Right kidney (tissue), 1 donor: ENCODE measurements around the gene FADD.
A peak's percentile ranks its signal among the peaks of the same experiment; 100 is the strongest.
"Not testable (repeated sequence)": the region's sequence is repeated elsewhere in the genome, so short reads cannot be mapped to it uniquely, and the experiment has no call there.

ENCODE experiments used
- DNase-seq: peaks from one replicate; pipeline ENCODE4 v3.0.0-alpha.2; 2016

FADD gene

DNA sequence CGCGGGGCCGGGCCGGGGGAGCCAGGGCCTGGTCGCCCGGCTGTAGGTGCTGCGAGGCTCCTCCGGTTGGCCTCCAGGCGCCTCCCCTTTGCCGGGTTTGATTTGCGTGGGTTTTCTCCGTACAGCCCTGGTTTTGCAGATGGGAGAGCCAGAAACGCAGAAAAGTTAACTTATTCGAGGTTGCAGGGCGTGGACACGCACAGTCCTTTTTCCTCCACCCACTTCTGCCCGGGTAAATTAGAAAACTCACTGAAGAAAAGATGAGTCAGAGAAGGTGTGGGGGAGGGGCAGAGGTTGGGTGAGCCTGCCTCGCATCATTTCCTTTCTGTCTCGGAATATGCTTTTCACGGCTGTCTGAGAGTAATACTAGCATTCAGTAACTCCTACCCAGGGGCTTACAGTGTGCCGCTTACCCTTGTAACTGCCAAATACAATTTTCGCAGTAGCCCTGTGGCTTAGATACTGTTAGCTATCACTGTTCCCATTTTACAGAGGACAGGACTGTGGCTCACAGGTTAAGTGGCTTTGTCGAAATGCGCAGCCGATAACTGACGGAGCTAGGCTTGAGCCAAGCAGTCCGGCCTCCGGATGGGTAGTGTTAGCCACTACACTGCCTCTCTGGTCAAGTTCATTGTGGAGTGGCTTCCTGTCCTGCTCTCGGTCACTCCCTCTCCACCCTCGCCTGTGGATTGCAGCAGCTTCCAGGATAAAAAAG lies 812 bp downstream of the FADD start:
- peak; percentile 52 for DNase-seq

DNA sequence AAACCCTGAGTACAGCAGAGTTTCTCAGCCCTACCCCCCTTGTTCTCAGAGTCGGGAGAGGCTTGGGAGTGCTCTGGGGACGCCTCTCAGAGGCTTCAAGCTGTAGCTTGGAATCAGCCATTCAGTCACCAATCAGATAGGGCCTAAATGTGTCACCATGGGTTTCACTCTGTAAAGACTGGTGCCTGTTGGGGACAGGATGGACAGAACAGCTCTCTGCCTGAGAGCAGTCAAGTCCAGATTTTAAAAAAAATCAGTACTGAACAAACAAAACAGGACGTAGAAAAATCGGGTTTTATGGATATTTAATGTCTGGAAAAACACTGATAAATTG lies 1.3 kb downstream of the FADD start:
- no peak for DNase-seq

DNA sequence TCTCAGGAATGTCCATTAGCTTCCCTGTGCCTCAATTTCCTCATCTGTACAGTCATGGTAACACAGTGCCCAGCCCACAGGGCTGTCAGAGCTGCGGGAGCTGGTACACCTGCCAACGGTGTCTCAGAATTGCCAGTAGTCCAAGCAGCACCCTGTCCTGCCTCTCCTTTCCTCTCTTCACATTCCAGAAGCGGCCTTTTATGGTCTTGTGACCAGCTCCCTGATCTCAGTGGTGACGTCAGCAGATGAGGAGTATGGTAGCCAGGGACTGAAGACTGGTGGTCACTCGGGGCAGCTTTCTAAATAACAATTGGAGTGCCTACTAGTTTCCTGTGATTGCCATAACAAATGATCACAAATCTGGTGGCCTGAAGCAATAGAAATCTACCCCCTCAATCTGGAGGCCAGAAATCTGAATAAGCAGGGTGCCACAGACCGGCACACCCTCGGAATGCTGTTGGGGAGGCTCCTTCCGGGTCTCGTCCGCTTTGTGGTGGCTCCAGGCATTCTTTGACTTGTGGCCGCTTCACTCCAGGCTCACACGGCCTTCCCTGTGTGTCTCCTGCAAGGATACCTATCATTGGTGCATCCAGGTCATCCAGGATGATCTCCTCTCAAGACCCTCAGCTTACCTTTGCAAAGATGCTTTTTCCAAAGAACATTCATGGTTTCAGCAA lies 2.1 kb downstream of the FADD start:
- DNase-seq = no peak

DNA sequence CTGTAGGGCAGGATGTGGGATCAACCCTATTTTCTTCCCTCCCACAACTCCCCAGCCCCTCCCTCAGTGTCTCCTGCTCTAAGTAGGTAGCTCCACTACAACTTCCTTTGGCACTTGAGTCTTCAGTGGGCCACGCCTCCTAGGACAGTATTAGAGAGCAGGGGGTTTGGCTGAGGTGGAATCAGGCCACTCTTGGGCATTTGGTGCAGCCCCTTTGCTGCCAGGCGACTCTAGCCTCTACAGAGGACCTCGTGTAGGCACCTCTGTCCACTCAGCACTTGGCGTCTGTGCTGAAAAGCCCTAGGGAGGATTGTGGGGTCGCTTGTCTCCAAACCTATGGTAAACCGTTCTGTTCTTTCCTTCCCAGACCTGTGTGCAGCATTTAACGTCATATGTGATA lies 2.7 kb downstream of the FADD start:
- DNase-seq = no peak

DNA sequence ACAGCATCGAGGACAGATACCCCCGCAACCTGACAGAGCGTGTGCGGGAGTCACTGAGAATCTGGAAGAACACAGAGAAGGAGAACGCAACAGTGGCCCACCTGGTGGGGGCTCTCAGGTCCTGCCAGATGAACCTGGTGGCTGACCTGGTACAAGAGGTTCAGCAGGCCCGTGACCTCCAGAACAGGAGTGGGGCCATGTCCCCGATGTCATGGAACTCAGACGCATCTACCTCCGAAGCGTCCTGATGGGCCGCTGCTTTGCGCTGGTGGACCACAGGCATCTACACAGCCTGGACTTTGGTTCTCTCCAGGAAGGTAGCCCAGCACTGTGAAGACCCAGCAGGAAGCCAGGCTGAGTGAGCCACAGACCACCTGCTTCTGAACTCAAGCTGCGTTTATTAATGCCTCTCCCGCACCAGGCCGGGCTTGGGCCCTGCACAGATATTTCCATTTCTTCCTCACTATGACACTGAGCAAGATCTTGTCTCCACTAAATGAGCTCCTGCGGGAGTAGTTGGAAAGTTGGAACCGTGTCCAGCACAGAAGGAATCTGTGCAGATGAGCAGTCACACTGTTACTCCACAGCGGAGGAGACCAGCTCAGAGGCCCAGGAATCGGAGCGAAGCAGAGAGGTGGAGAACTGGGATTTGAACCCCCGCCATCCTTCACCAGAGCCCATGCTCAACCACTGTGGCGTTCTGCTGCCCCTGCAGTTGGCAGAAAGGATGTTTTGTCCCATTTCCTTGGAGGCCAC lies 3.3 kb downstream of the FADD start:
- no peak for DNase-seq

DNA sequence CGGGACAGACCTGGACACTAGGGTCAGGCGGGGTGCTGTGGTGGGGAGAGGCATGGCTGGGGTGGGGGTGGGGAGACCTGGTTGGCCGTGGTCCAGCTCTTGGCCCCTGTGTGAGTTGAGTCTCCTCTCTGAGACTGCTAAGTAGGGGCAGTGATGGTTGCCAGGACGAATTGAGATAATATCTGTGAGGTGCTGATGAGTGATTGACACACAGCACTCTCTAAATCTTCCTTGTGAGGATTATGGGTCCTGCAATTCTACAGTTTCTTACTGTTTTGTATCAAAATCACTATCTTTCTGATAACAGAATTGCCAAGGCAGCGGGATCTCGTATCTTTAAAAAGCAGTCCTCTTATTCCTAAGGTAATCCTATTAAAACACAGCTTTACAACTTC lies 3.9 kb downstream of the FADD start:
- no peak for DNase-seq

DNA sequence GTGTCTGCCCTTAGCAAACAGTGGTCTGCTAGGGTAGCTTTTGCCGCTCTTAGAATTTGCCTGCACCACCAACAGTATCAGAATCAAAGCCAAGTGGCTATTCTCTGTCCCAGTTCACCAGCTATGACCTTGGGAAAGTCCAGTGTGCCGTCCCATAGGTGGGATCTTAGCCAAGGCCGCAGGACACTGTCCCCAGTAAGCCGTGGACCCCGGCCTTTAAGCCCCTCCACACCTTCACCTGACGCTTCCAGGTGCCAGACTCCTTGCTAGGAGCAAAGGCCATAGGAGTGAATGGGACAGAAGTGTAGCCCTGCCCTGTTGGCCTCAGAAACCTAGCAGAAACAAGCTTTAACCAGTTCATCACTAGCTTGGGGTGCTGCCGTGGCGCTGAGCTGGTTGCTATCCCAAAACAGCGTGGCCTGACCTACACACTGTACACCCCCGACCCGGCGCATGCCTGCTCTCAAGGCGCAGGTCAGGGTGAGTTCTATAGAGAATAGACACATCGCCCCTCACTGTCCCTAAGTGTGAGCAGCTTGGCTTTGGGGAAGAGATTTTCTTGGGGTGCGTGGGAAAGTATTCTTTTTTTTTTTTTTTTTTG lies 4.5 kb downstream of the FADD start:
- no peak for DNase-seq

DNA sequence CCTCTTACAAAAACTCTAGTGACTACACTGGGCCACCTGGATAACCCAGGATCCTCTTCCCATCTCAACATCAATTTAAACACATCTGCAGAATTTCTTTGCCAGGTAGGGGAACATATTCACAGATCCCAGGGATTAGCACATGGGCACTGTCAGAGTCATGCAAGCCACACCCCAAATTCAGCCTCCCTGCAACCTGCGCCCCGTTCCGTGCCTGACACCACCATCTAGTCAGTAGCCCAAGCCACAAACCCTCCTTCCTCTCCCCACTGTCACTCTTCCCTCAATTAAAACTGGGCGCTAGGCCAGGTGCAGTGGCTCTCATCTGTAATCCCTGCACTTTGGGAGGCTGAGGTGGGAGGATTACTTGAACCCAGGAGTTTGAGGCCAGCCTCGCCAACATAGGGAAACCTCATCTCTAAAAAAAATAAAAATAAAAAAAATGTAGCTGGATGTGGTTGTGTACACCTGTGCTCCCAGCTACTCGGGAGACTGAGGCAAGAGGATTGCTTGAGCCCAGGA lies 6.4 kb downstream of the FADD start:
- no peak for DNase-seq

DNA sequence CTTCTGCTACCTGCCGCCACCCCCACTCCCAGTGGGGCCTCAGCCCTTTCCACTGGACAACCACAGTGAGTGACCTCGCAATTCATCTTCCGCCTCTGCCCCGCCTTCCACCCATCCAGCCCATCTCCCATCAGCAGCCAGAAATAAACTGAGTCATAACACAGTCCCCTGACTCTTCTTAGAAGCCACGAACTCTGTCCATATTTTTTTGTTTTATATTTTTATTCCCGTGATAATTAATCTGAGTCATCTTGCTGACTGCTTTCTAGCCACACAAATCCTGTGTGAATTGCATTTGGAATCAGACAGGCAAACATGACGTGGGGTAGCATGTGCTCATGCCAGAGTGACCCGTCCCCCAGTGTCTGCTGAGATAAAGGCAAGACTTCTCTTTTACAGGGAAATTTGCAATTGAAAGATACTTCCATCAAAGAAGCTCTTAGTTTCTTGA lies 7.0 kb downstream of the FADD start:
- no peak for DNase-seq

DNA sequence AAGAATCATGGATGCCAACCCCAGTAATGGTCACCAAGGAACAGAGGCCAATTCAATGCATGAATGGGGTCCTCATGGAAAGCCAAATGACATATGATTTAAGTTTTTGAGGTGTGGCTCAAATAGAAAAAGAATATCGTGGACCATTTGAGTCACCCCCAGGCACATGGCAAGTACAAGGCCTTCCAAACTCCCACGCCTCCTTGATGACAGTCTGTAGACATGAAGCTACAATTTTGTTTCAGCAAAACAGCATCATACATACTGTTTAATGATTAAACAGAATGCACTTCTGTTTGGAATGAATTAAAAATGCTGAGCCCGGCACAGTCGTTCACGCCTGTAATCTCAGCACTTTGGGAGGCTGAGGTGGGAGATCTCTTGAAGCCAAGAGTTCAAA lies 7.4 kb downstream of the FADD start:
- no peak for DNase-seq

DNA sequence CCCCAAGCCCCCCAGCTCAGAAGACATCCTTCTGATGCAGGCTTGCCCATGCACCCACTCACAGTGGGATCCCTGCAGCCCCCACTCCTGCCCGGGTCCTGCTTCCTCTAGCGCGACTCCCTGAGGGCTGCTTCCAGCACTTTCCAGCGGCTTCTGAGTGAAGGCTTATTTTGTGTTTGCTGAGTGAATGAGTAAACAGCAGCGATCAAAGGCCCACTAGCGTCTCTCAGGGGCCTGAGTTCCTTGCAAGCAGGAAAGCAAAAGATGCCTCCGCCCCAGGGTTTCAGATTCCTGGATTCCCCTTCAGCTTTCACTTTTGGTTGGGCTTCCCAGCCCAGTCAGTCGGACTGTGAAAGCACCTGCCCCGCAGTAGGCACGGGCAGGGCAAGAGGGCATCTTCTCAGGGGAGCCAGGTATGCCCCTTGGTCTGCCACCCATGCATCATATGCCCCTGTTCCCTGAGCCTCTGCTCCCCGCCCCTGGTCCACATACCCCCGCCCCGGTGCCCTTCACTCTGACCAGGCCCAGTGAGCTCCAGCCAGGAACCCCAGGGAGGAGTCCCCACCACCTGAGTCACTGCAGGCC lies 9.2 kb downstream of the FADD start:
- DNase-seq = no peak

DNA sequence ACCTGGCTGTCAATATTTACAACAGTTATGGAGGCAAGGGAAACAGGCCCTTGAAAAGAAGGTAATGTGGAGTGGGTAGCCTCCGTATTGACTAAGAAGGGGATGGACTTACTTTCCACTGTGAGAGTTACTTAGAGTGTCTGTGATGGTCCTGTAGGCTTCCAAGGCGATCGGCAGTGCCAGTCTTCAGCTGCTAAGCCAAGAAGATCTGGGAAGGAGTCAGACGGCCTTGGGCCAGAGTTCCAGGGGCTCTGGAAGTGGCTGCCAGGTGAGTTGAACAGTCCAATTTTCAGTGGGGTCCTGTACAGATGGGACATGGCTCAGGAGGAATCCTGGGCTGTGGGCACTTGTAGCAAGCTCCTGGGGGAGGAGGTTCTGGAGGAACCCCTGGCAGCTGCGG lies 14.3 kb downstream of the FADD start:
- DNase-seq = not testable (repeated sequence)

DNA sequence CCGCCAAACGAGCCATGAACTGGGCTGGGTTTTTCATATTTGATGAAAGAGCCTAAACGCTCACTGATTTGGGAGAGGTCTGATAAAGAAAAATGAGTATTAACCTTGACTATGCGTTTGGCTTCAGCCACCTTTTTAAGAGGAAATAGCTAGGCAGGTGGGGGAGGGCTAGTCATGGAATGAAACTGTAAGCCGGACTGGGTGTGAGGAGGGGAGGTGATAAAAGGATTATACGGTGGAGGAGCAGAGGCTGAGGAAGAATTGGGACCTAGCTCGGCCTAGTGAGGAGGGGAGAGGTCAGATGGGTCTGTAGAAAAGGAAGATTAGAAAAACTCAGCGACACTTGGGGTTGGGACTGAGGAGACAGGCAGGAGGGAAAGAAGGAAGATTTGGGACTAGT lies 15.0 kb downstream of the FADD start:
- DNase-seq = not testable (repeated sequence)

DNA sequence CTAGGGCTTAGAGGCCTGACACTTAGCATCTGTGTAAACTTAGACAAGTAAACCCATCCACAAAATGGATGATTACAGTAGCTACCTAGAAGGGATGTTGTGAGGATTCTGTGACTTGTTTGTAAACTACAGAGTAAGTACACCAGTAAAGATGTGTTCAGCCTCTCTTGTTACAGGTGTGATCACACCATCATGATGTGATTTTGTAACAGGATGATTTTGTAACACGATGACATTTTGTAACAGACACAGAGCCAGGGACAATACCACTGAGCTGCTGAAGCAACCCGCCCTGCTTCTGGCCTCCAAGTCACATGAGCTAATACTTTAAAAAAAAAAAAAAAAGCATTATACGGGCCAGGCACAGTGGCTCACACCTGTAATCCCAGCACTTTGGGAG lies 17.0 kb downstream of the FADD start:
- no peak for DNase-seq

DNA sequence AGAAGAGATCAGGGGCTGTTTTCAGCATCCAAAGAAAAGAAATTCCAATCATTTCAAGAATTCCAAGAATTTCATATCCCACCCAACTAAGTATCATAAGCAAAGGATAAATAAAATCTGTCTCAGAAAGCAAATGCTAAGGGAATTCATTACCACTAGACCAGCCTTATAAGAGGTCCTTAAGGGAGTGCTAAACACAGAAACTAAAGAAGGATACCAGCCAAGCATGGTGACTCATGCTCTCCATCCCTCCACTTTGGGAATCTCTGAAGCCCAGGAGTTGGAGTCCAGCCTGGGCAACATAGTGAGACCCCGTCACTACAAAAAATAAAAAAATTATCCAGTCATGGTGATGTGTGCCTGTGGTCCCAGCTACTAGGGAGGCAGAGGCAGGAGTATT lies 17.8 kb downstream of the FADD start:
- DNase-seq = no peak

DNA sequence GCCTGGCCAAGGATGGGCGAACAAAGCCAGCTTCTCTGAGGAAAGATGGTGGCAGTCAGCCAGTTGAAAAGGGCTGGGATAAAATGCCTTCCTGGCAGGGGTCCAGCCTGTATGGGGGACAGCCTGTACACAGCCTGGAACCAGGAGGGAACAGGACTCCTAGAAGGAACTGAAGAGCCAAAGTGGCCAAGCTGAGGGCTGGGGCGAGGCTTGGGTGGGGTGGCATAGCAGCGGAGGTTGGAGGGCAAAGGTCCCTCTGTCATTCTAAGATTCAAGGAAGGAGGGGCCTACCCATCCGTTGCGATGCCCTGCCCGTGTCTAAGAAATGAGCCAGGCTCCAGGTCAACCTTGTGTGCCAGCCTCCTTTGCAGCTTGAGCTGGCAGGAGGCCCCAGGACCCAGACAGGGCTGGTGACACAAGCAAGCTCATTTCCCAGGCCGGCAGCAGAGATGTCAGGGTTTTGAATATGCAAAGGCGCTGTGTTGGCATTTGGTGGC lies 22.6 kb downstream of the FADD start:
- DNase-seq = no peak

DNA sequence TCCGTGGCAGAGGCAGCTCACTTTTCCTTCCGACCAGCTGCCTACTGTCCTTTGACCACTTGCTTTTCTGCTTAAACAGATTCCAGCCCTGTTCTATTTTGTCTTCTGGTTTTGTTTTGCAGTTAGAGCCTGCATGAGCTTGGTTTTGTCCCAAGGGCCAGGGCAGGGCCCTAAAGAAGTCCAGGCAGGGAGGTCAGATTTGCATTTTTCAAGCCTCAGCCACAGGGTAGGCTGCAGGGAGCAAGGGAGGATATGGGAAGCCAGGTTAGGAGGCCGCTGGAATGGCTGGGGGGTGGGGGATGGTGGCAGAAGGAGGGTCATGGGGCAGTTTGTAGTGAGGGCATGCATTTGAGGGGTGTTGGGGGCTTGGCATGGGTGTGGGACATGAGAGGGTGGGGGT lies 23.1 kb downstream of the FADD start:
- no peak for DNase-seq

DNA sequence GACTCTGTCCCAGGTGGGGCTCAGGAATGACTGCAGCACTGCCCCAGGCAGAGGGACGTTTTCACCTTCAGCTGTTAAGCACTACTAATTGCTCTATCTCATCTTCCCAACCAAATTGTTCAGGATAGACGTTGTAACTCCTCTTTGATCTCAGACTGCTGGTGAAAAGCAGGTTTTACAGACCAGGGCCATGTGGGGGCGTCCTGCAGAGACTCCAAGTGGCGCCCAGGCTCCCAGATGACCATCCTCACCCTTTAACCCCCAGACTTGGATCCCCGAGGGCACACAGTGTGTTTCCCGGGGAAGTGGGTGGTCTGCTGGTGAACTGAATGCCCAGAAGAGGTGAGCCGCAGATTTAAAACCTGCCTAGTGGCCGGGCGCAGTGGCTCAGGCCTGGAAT lies 23.9 kb downstream of the FADD start:
- no peak for DNase-seq

DNA sequence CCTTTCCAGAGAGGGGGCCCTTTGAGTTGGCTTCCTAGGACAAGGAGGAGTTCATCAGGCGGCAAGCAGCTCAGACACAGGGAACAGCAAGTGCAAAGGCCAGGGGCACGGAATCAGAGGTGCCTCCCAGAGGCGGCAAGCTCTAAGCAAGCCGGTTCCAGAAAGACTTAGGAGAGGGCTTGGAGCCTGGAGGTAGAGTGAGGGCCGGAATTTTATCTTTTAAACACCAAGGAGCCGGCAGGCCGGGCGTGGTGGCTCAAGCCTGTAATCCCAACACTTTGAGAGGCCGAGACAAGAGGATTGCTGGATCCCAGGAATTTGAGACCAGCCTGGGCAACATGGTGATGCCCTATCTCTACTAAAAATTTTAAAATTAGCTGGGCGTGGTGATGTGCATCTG lies 26.6 kb downstream of the FADD start:
- no peak for DNase-seq

DNA sequence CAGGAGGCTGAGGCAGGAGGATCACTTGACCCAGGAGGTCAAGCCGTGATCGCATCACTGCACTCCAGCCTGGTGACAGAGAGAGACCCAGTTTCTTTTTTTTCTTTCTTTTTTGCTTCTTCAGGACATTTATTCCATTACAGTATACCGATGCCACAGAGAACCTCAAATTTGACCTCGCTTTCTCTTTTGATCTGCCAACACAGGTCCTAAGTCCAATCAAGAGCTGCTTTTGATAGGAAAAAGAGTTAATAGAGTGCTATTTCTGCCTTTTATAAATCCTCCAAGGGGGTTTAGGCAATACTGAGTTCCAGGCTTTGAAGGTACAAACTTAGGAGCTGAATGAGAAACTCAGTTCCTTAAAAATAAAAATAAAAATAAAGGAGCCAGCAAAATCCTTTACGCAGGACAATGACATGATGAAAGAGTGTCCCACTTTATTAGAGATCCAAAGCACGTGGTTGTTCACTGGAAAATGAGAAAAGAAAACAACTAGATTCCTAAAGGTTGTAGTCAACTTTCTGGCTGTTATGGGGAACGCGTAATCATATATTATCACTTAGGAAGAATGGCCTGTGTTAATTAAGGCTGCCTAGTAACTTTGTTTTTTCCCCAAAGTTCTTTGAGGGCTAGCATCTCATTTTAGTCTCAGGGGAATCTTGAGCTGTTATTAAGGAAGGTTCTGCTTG lies 27.2 kb downstream of the FADD start:
- no peak for DNase-seq

DNA sequence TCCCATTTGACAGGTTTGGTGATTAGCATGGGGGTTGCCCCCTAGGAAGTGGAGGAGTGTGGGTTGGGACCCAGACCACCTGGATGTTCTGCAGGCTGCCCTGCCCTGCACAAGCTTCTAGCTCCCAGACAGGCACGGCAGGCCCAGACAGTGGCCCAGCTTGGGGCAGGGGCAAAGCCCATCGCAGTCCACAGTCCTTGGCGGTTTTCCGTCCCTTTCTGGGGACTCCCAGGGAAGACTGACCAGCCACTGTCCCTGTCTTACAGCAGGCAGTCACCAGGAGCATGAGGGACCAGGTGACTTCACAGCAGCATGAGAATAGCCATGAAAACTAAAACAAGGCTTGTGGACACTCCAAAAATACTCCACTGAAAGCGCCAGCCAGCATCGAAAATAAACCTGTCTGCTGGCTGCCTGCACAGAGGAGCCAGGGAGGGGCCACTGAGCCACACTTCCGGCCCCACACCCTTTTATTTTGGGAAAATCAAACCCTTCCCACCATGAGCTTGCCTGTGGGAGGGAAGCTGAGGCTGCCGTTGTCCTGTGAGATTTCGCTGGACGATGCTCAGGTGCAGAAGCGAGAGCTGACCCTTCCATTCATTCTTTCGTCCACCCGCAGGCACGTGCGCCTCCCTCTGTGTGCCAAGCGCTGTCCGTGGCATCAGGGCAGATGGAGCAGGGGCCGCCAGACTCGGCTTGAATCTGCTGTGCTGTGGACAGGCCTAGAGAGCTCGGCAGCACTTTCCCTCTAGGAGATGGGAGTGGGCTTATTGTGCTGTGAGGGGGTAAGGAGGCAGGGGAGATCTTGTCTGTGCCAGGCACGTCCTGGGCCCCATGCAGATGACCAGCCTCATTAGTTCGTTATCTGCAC lies 28.0 kb downstream of the FADD start:
- DNase-seq = no peak
